Cardiac muscle cell (in vitro differentiated cells and primary cell): ENCODE data around the gene GOLGA7B. TPM values are rescaled to one million over a fixed set of nuclear protein-coding genes. Genes with fewer than 3 reads are reported as not detected.
A peak's percentile ranks its signal among the peaks of the same experiment; 100 is the strongest.

Experiments used
- DNase-seq, 2 donors: peaks; one replicate each; pipeline versions ENCODE4 v3.0.0 to v3.0.0-alpha.2; 2010 to 2017; ENCODE audit warnings: low read depth in 1 of 2, low spot score in 1 of 2
- H3K27ac ChIP-seq: fragments of 200-600 bp; sonication (generic); 2 replicates; pipeline ENCODE4 v1.5.1; 2016
- H3K27me3 ChIP-seq: fragments of 200-600 bp; sonication (generic); 2 replicates; pipeline ENCODE4 v1.6.0; 2016; ENCODE audit warnings: control low read depth
- H3K36me3 ChIP-seq: fragments of 200-600 bp; sonication (generic); 2 replicates; pipeline ENCODE4 v1.5.1; 2016; ENCODE audit warnings: control low read depth
- H3K4me1 ChIP-seq: fragments of 200-600 bp; sonication (generic); 2 replicates; pipeline ENCODE4 v1.8.1; 2017; ENCODE audit warnings: low read depth, mild to moderate bottlenecking, mixed run types
- H3K4me3 ChIP-seq: fragments of 200-600 bp; sonication (generic); 2 replicates; pipeline ENCODE4 v1.5.1; 2016; ENCODE audit warnings: mild to moderate bottlenecking
- H3K9me3 ChIP-seq: fragments of 200-600 bp; sonication (generic); 2 replicates; pipeline ENCODE4 v1.5.1; 2017; ENCODE audit warnings: low read depth, mild to moderate bottlenecking, control low read depth
- polyA plus RNA-seq: library from polyadenylated mRNA; unstranded; fragments of >200 nt; fragmentation: Nextera tagmentation; extraction: Ambion mirVana; gene quantifications from 2 replicates; pipeline ENCODE4 v1.2.1, GENCODE V29; 2016
- total RNA-seq: library from RNA; depleted of rRNA; stranded (reverse); fragments of >200 nt; gene quantifications from 2 replicates; pipeline ENCODE4 v1.2.3, GENCODE V29; 2016
- TF ChIP-seq, protein P1 (sequence below): IDR thresholded peaks from 2 replicates; pipeline ENCODE4 v1.5.1; 2012; ENCODE audit warnings: low read depth, mild to moderate bottlenecking, low read length

Gene GOLGA7B
- total and polyA plus RNA-seq, 2 experiments from 2014 or later: 0.27 to 2.8 TPM

DNA sequence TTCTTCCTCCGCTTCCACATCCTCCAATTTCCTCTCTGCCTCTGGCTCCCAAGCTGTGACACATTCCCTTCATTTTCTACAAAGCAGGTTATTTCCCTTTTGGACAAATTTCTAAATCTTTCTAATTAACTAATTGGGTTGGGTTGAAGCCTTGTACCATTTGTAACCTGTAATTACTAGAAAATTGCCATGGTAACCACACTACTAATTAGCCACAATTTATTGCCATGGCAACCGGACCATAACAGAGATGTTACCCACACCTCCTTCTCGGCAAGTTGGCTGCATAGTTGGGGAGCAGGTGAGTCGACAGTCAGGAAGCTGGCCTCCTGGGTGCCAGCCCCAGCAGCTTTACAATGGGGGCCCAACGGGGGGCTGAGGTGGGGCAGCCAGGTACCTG lies 61.6 kb downstream of the GOLGA7B start:
- H3K27me3 ChIP-seq: peaks cover 5% of the 10 kb centered on the region
- TF ChIP-seq, protein P1, sequence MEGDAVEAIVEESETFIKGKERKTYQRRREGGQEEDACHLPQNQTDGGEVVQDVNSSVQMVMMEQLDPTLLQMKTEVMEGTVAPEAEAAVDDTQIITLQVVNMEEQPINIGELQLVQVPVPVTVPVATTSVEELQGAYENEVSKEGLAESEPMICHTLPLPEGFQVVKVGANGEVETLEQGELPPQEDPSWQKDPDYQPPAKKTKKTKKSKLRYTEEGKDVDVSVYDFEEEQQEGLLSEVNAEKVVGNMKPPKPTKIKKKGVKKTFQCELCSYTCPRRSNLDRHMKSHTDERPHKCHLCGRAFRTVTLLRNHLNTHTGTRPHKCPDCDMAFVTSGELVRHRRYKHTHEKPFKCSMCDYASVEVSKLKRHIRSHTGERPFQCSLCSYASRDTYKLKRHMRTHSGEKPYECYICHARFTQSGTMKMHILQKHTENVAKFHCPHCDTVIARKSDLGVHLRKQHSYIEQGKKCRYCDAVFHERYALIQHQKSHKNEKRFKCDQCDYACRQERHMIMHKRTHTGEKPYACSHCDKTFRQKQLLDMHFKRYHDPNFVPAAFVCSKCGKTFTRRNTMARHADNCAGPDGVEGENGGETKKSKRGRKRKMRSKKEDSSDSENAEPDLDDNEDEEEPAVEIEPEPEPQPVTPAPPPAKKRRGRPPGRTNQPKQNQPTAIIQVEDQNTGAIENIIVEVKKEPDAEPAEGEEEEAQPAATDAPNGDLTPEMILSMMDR: no peak
- no peaks in the 10 kb centered on the region for H3K9me3 ChIP-seq
- DNase-seq: no peak
- no peaks in the 10 kb centered on the region for H3K36me3 ChIP-seq
- no peak overlapping the region for H3K4me3 ChIP-seq
- H3K27ac ChIP-seq: no peak overlapping the region
- H3K4me1 ChIP-seq: no peaks in the 10 kb centered on the region

DNA sequence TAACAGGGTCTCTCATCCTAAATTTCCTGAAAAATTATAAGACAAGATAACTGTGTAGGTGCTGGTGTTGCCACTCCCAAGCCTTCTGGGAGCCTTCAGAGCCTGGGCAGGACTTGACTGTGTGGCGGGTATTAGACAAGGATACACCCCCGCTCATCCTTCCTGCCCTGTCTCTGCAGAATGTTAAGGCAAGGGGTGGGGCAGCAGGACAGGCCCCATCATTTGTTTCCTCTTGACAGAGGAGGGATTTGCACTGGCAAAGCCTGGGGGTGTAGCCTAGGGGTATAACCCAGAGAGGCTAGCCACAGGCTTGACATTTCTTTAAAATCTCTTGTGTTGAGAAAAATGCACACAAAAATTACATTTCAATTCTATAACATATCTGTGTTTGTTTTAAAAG lies 63.5 kb downstream of the GOLGA7B start:
- H3K9me3 ChIP-seq: no peaks in the 10 kb centered on the region
- H3K36me3 ChIP-seq: no peaks in the 10 kb centered on the region

DNA sequence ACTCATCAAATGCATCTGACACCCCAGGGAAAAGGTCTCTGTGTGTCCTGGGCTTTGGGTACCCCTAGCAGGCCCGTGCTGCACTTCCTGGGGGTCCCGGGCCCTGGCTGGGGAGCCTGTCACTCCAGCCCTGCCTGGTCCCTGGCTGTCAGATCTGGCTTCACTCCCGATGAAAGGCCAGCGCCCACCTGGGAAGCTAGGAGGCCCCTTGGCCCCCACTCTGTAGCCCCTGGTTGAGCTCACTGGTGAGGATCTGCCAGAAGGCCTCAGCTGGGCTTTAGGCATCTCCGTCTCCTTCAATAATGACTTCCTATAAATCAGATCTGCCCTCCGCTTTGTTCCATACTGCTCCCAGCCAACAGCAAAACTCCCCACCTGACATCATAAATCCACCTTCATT lies 64.0 kb downstream of the GOLGA7B start:
- H3K27ac ChIP-seq: no peak overlapping the region
- no peak for DNase-seq
- H3K9me3 ChIP-seq: no peaks in the 10 kb centered on the region
- peaks cover 16% of the 10 kb centered on the region for H3K27me3 ChIP-seq
- no peaks in the 10 kb centered on the region for H3K36me3 ChIP-seq
- TF ChIP-seq, protein P1: no peak
- no peak overlapping the region for H3K4me3 ChIP-seq
- no peaks in the 10 kb centered on the region for H3K4me1 ChIP-seq

More for the DNA sequence above, 63.5 kb downstream of the GOLGA7B start:
- no peak for DNase-seq
- Histone ChIP-seq H3K4me3 (no peak overlapping the region), H3K27ac (no peak overlapping the region), H3K4me1 (no peaks in the 10 kb centered on the region), H3K27me3 (peaks cover 16% of the 10 kb centered on the region)
- TF ChIP-seq, protein P1: no peak

DNA sequence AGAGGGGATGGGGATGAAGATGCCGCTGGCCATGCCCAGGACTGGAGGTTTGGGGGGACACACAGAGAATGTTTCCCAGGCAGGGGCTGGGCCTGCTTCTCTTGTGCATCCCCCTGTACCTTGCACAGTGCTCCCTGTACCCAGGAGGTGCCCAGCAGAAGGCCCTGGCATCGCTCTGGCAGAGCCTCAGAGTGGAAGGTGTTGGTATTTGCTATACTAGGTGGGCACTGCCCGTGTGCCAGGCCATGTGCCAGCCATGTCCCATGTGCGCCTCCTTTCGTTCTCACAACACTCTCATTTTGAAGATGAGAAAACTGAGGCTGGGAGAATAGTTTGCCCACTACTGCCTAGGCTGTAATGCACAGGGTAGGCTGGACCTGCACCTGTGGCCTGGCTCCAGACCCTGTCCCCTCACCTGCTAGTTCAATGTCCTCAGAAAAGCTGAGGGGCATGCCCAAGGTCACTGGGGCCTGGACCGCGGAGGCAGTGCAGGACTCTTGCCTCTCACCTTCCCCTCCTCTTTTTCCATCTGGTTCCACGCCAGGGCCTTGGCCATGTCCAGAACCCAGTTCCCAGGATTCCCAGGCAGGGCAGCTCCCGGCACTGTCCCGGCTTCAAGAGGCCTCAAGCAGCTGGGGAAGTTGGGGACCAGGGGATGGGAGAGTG lies 64.7 kb downstream of the GOLGA7B start:
- H3K27ac ChIP-seq: no peak overlapping the region
- TF ChIP-seq, protein P1: no peak
- H3K4me3 ChIP-seq: no peak overlapping the region
- no peaks in the 10 kb centered on the region for H3K9me3 ChIP-seq
- no peaks in the 10 kb centered on the region for H3K36me3 ChIP-seq
- no peak for DNase-seq
- no peaks in the 10 kb centered on the region for H3K4me1 ChIP-seq
- H3K27me3 ChIP-seq: peaks cover 16% of the 10 kb centered on the region

DNA sequence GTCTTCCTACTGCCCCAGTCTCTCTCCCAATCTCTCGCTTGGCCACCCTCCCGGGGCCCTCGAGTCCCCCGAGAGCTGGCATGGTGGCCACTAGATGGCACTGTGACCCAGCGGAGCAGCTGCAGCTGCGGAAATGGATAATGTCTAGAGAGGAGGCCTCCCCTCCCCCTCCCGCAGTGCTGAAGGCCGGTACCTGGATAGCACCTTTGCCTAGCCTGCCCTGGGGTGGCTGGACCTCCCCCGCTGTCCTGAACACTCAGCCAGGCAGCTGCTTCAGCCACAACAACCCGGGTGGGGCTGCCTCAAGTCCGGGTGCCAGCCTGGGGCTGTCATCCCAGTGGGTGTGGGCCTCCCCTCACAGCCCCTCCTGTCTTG lies 65.2 kb downstream of the GOLGA7B start:
- peaks cover 16% of the 10 kb centered on the region for H3K27me3 ChIP-seq
- TF ChIP-seq, protein P1: peak; percentile 89
- no peak overlapping the region for H3K4me3 ChIP-seq
- DNase-seq: peak; percentile 66 to 85
- H3K27ac ChIP-seq: no peak overlapping the region
- H3K36me3 ChIP-seq: no peaks in the 10 kb centered on the region
- no peaks in the 10 kb centered on the region for H3K4me1 ChIP-seq
- no peaks in the 10 kb centered on the region for H3K9me3 ChIP-seq
